ENCODE data around the gene TRAPPC6A. TPM values are rescaled to one million over a fixed set of nuclear protein-coding genes. Genes with fewer than 3 reads are reported as not detected.

The TRAPPC6A gene
- total and polyA plus RNA-seq, 2 donors (not counting 1 experiment from before 2014, with no cell fraction given), result 40.3 to 79.0 TPM

- Mint-ChIP-seq H3K27ac (no peak overlapping the region), H3K27me3 (peaks cover 39% of the 10 kb centered on the region), H3K4me1 (peaks cover 3% of the 10 kb centered on the region), H3K4me3 (no peak overlapping the region), H3K9me3 (ENCODE audit: insufficient read depth) (no peaks in the 10 kb centered on the region)
- Histone ChIP-seq H3K36me3 (replicated peaks in 1 of 2; ENCODE audit: control extremely low read depth in 1 of 2, control insufficient read depth in 1 of 2, extremely low read depth in 1 of 2, insufficient read depth in 2 of 2, low read length in 1 of 2) (no peaks in the 10 kb centered on the region), H3K4me3 (ENCODE audit: control extremely low read depth in 1 of 5, extremely low read depth in 1 of 5, insufficient read depth in 1 of 5, low read depth in 2 of 5, low read length in 4 of 5) (no peak overlapping the region), H3K9me3 (ENCODE audit: control extremely low read depth in 1 of 3, control insufficient read depth in 2 of 3, insufficient read depth in 1 of 3, low read length in 2 of 3) (no peaks in the 10 kb centered on the region), H3K27me3 (replicated peaks in 1 of 4; ENCODE audit: control extremely low read depth in 1 of 4, control insufficient read depth in 3 of 4, insufficient read depth in 4 of 4, low read length in 3 of 4) (peaks cover 0 to 35% (median 11%) of the 10 kb centered on the region in 4 experiments), H3K4me1 (ENCODE audit: control insufficient read depth in 2 of 2, insufficient read depth in 2 of 2, low read length in 2 of 2) (no peaks in the 10 kb centered on the region), H3K9ac (ENCODE audit: low read length) (no peak overlapping the region), H3K27ac (ENCODE audit: low read length in 2 of 2) (no peak overlapping the region), H4K20me1 (ENCODE audit: control insufficient read depth, insufficient read depth, low read length, poor library complexity, severe bottlenecking) (no peaks in the 10 kb centered on the region), H3K4me2 (replicated peaks; ENCODE audit: low read depth, low read length, poor library complexity, severe bottlenecking) (no peak overlapping the region), H2AFZ (ENCODE audit: insufficient read depth, low read depth, low read length, poor library complexity, severe bottlenecking) (no peak overlapping the region), H3K79me2 (ENCODE audit: control insufficient read depth, insufficient read depth, low read length) (no peaks in the 10 kb centered on the region)
- CTCF ChIA-PET, result interaction anchor here (0.7 kb wide), 1 partner anchor 209 kb away, joined by 3 read pairs; no protein-coding TSS in a partner anchor
- ATAC-seq (ENCODE audit: low read depth), result no peak
- no peak for DNase-seq
- intact Hi-C loops (cut with micrococcal nuclease), result no loop called here
- 80% methylated on average over 5 of the region's 6 CpGs for WGBS (ENCODE audit: insufficient coverage)
- POLR2A ChIA-PET, result no interaction called here
- TF ChIP-seq CTCF (IDR thresholded peaks at IDR 0.05) (no peak), EZH2 (IDR thresholded peaks at IDR 0.05; ENCODE audit: borderline replicate concordance, insufficient read depth, low read depth, low read length, poor library complexity, severe bottlenecking) (no peak)
These were observed 38.6 kb upstream of the TRAPPC6A start for GRCh38 chr19:45216667-45217066.

- no peak overlapping the region for H2AFZ ChIP-seq (ENCODE audit: insufficient read depth, low read depth, low read length, poor library complexity, severe bottlenecking)
- no peaks in the 10 kb centered on the region for H3K9me3 Mint-ChIP-seq (ENCODE audit: insufficient read depth)
These were observed 37.6 kb upstream of the TRAPPC6A start for GRCh38 chr19:45215391-45216191.

More at GRCh38 chr19:45215391-45216191, 37.6 kb upstream of the TRAPPC6A start:
- Mint-ChIP-seq H3K4me3 (no peak overlapping the region), H3K27me3 (peaks cover 42% of the 10 kb centered on the region), H3K27ac (no peak overlapping the region), H3K4me1 (peaks cover 3% of the 10 kb centered on the region)
- TF ChIP-seq CTCF (IDR thresholded peaks at IDR 0.05), result no peak
- TF ChIP-seq EZH2 (IDR thresholded peaks at IDR 0.05; ENCODE audit: borderline replicate concordance, insufficient read depth, low read depth, low read length, poor library complexity, severe bottlenecking), result no peak
- H3K9me3 ChIP-seq (ENCODE audit: control extremely low read depth in 1 of 3, control insufficient read depth in 2 of 3, insufficient read depth in 1 of 3, low read length in 2 of 3), result no peaks in the 10 kb centered on the region
- intact Hi-C loops (cut with micrococcal nuclease), result no loop called here
- no peak for DNase-seq
- H3K4me3 ChIP-seq (ENCODE audit: control extremely low read depth in 1 of 5, extremely low read depth in 1 of 5, insufficient read depth in 1 of 5, low read depth in 2 of 5, low read length in 4 of 5), result no peak overlapping the region
- H3K4me2 ChIP-seq (replicated peaks; ENCODE audit: low read depth, low read length, poor library complexity, severe bottlenecking), result no peak overlapping the region
- H3K27me3 ChIP-seq (replicated peaks in 1 of 4; ENCODE audit: control extremely low read depth in 1 of 4, control insufficient read depth in 3 of 4, insufficient read depth in 4 of 4, low read length in 3 of 4), result peaks cover 0 to 40% (median 11%) of the 10 kb centered on the region in 4 experiments
- no peaks in the 10 kb centered on the region for H3K79me2 ChIP-seq (ENCODE audit: control insufficient read depth, insufficient read depth, low read length)
- ChIA-PET CTCF (no interaction called here), POLR2A (no interaction called here)
- no peaks in the 10 kb centered on the region for H3K36me3 ChIP-seq (replicated peaks in 1 of 2; ENCODE audit: control extremely low read depth in 1 of 2, control insufficient read depth in 1 of 2, extremely low read depth in 1 of 2, insufficient read depth in 2 of 2, low read length in 1 of 2)
- 6% methylated on average over 34 of the region's 35 CpGs for WGBS (ENCODE audit: insufficient coverage)
- H3K9ac ChIP-seq (ENCODE audit: low read length), result no peak overlapping the region
- H3K27ac ChIP-seq (ENCODE audit: low read length in 2 of 2), result no peak overlapping the region
- H3K4me1 ChIP-seq (ENCODE audit: control insufficient read depth in 2 of 2, insufficient read depth in 2 of 2, low read length in 2 of 2), result no peaks in the 10 kb centered on the region
- H4K20me1 ChIP-seq (ENCODE audit: control insufficient read depth, insufficient read depth, low read length, poor library complexity, severe bottlenecking), result no peaks in the 10 kb centered on the region
- ATAC-seq (ENCODE audit: low read depth), result no peak
